H1 (cell line): ENCODE results near the gene SOS1. TPM values are rescaled to one million over a fixed set of nuclear protein-coding genes. Genes with fewer than 3 reads are reported as not detected.

Source experiments
- CTCF ChIA-PET: fragments of 300-600 bp; sonication (Branson Sonifier 250); formaldehyde crosslinking; loops from one replicate; lab custom pipeline; 2021; ENCODE audit not compliant: partially characterized antibody; lab: Charles Lee
- POLR2A ChIA-PET: fragments of 300-600 bp; sonication (Branson Sonifier 250); formaldehyde crosslinking; loops from one replicate; lab custom pipeline; 2021; ENCODE audit warnings: inconsistent platforms; ENCODE audit not compliant: partially characterized antibody; lab: Charles Lee
- DNase-seq, 2 experiments: peaks; one replicate each; pipeline versions ENCODE4 v3.0.0 to v3.0.0-alpha.2; 2010 to 2022; ENCODE audit warnings: low spot score in 2 of 2, low read depth in 1 of 2, mixed read lengths in 1 of 2
- FAIRE-seq: peaks from 2 replicates; lab custom pipeline; 2011; peaks lifted over from hg19 to GRCh38; lab: Jason Lieb, UNC
- H2AFZ ChIP-seq: 2 replicates; pipeline ENCODE4 v1.8.1; 2012; ENCODE audit warnings: low read length, inconsistent platforms
- H2AK5ac ChIP-seq: 2 replicates; pipeline ENCODE4 v1.6.1; 2013; ENCODE audit warnings: low read depth, low read length
- H2BK120ac ChIP-seq: replicated peaks from 2 replicates; pipeline ENCODE3; 2013; ENCODE audit warnings: low read depth, low read length, inconsistent platforms
- H2BK12ac ChIP-seq: 2 replicates; pipeline ENCODE4 v1.6.1; 2013; ENCODE audit warnings: low read depth, low read length
- H2BK15ac ChIP-seq: 2 replicates; pipeline ENCODE4 v1.6.1; 2013; ENCODE audit warnings: low read length
- H2BK20ac ChIP-seq: 2 replicates; pipeline ENCODE4 v1.6.1; 2013; ENCODE audit warnings: low read length
- H2BK5ac ChIP-seq: 2 replicates; pipeline ENCODE4 v1.6.1; 2013; ENCODE audit warnings: low read depth, low read length
- H3K14ac ChIP-seq: 2 replicates; pipeline ENCODE4 v1.6.1; 2013; ENCODE audit warnings: inconsistent platforms; ENCODE audit not compliant: insufficient read length
- H3K18ac ChIP-seq: 2 replicates; pipeline ENCODE4 v1.6.1; 2013; ENCODE audit warnings: low read length; ENCODE audit errors: extremely low read depth
- H3K23ac ChIP-seq: 2 replicates; pipeline ENCODE4 v1.6.1; 2013; ENCODE audit warnings: inconsistent platforms; ENCODE audit not compliant: insufficient read length
- H3K23me2 ChIP-seq: 2 replicates; pipeline ENCODE4 v1.6.1; 2013; ENCODE audit warnings: low read depth, low read length
- H3K27ac ChIP-seq: 2 replicates; pipeline ENCODE4 v1.6.1; 2011; ENCODE audit warnings: low read depth, low read length, inconsistent platforms
- H3K27me3 ChIP-seq, 4 experiments: replicated peaks in 1 of 4; 1 replicate in 1 of 4; 2 replicates in 3 of 4; pipeline versions ENCODE4 v1.6.1 to v1.8.1; 2011 to 2013; ENCODE audit warnings: low read length in 3 of 4, mild to moderate bottlenecking in 3 of 4, inconsistent platforms in 2 of 4, mixed read lengths in 2 of 4, moderate library complexity in 1 of 4; ENCODE audit not compliant: control insufficient read depth in 3 of 4, insufficient read depth in 3 of 4; ENCODE audit errors: extremely low read depth in 1 of 4
- H3K36me3 ChIP-seq, 4 experiments: 2 replicates each; pipeline versions ENCODE4 v1.6.1 to v1.8.1; 2011 to 2013; ENCODE audit warnings: mild to moderate bottlenecking in 4 of 4, low read length in 3 of 4, moderate library complexity in 2 of 4, control low read depth in 1 of 4, inconsistent platforms in 1 of 4; ENCODE audit not compliant: insufficient read depth in 4 of 4, control insufficient read depth in 2 of 4
- H3K4ac ChIP-seq: replicated peaks from 2 replicates; pipeline ENCODE3; 2013; ENCODE audit warnings: low read length, low read depth, mixed read lengths, inconsistent platforms; ENCODE audit not compliant: insufficient read length
- H3K4me1 ChIP-seq, 4 experiments: replicated peaks in 1 of 4; 1 replicate in 1 of 4; 2 replicates in 3 of 4; pipeline versions ENCODE4 v1.6.1 to v1.8.1; 2011 to 2013; ENCODE audit warnings: low read length in 3 of 4, inconsistent platforms in 2 of 4, mixed read lengths in 1 of 4; ENCODE audit not compliant: insufficient read depth in 4 of 4, control insufficient read depth in 3 of 4
- H3K4me2 ChIP-seq, 2 experiments: 2 replicates each; pipeline versions ENCODE4 v1.6.1 to v1.8.1; 2011 to 2013; ENCODE audit warnings: low read depth in 2 of 2, low read length in 2 of 2, control low read depth in 1 of 2, inconsistent platforms in 1 of 2, mild to moderate bottlenecking in 1 of 2; ENCODE audit not compliant: insufficient read depth in 1 of 2
- H3K4me3 ChIP-seq, 4 experiments: fragments of 200-600, 300-600 bp in 1 of 4; sonication (generic), shearing (Covaris generic), sonication (Bioruptor Twin) in 1 of 4; 2 replicates each; pipeline versions ENCODE4 v1.5.1 to v1.8.1; 2011 to 2016; ENCODE audit warnings: low read length in 4 of 4, low read depth in 3 of 4, control low read depth in 2 of 4, inconsistent platforms in 2 of 4, mild to moderate bottlenecking in 2 of 4, mixed read lengths in 1 of 4, moderate library complexity in 1 of 4; ENCODE audit not compliant: insufficient read depth in 2 of 4; ENCODE audit errors: extremely low read depth in 1 of 4
- H3K56ac ChIP-seq: replicated peaks from 2 replicates; pipeline ENCODE3; 2013; ENCODE audit warnings: low read depth, mild to moderate bottlenecking, mixed read lengths, low read length, inconsistent platforms; ENCODE audit not compliant: insufficient read length
- H3K79me1 ChIP-seq: 2 replicates; pipeline ENCODE4 v1.6.1; 2013; ENCODE audit warnings: low read depth, low read length, control low read depth
- H3K79me2 ChIP-seq, 2 experiments: 2 replicates each; pipeline versions ENCODE4 v1.6.1 to v1.8.1; 2012 to 2013; ENCODE audit warnings: low read length in 2 of 2, mild to moderate bottlenecking in 2 of 2, inconsistent platforms in 1 of 2; ENCODE audit not compliant: insufficient read depth in 2 of 2, control insufficient read depth in 1 of 2
- H3K9ac ChIP-seq, 4 experiments: replicated peaks in 1 of 4; 1 replicate in 1 of 4; 2 replicates in 3 of 4; pipeline versions ENCODE4 v1.6.1 to v1.8.1; 2011 to 2013; ENCODE audit warnings: low read depth in 3 of 4, low read length in 3 of 4, control low read depth in 2 of 4, mild to moderate bottlenecking in 2 of 4, moderate library complexity in 2 of 4, inconsistent platforms in 1 of 4; ENCODE audit errors: extremely low read depth in 1 of 4
- H3K9me3 ChIP-seq, 2 experiments: 2 replicates each; pipeline versions ENCODE4 v1.6.1 to v1.8.1; 2012 to 2013; ENCODE audit warnings: mild to moderate bottlenecking in 2 of 2, moderate library complexity in 2 of 2, control low read depth in 1 of 2, inconsistent platforms in 1 of 2, low read depth in 1 of 2, low read length in 1 of 2, mixed read lengths in 1 of 2; ENCODE audit not compliant: insufficient read depth in 2 of 2
- H4K20me1 ChIP-seq, 2 experiments: replicated peaks in 1 of 2; 2 replicates each; pipeline versions ENCODE3 to v1.8.1; 2011 to 2013; ENCODE audit warnings: inconsistent platforms in 2 of 2, low read length in 2 of 2, mild to moderate bottlenecking in 1 of 2; ENCODE audit not compliant: insufficient read depth in 2 of 2, control insufficient read depth in 1 of 2
- H4K5ac ChIP-seq: 2 replicates; pipeline ENCODE4 v1.6.1; 2013; ENCODE audit warnings: low read length, low read depth, mixed read lengths, inconsistent platforms; ENCODE audit not compliant: insufficient read length
- H4K8ac ChIP-seq: 2 replicates; pipeline ENCODE4 v1.8.0; 2013; ENCODE audit warnings: mild to moderate bottlenecking, moderate library complexity, low read length, inconsistent platforms; ENCODE audit not compliant: insufficient read depth; ENCODE audit errors: extremely low read depth
- H4K91ac ChIP-seq: replicated peaks from 2 replicates; pipeline ENCODE3; 2013; ENCODE audit warnings: low read length, mixed read lengths, inconsistent platforms; ENCODE audit not compliant: insufficient read length
- BRCA1 ChIP-seq: IDR thresholded peaks from 2 replicates; pipeline ENCODE4 v1.6.1; 2012; ENCODE audit warnings: low read depth, low read length, improper control_type of control experiment
- CBX5 ChIP-seq: fragments of 300-800, 300-1000 bp; sonication (generic); IDR thresholded peaks from 2 replicates; pipeline ENCODE4 v1.7.1; 2016; ENCODE audit warnings: antibody characterized with exemption, low read length, low read depth
- NANOG ChIP-seq: IDR thresholded peaks from 2 replicates; pipeline ENCODE4 v1.6.1; 2011; ENCODE audit warnings: low read length, low read depth, mild to moderate bottlenecking, inconsistent platforms; ENCODE audit not compliant: insufficient read depth, poor library complexity, severe bottlenecking
- RNF2 ChIP-seq: fragments of 200-900, 300-1000 bp; sonication (generic); IDR thresholded peaks from 2 replicates; pipeline ENCODE4 v1.7.1; 2016; ENCODE audit warnings: borderline replicate concordance, low read depth, mild to moderate bottlenecking, antibody characterized with exemption, low read length; ENCODE audit not compliant: poor library complexity, severe bottlenecking; ENCODE audit errors: missing control alignments
- SIN3A ChIP-seq, 2 experiments: IDR thresholded peaks in 1 of 2; conservative IDR thresholded peaks in 1 of 2; 2 replicates each; pipeline ENCODE4 v1.6.1; 2011 to 2012; ENCODE audit warnings: low read length in 2 of 2, improper control_type of control experiment in 1 of 2, low read depth in 1 of 2, mild to moderate bottlenecking in 1 of 2
- TCF12 ChIP-seq: IDR thresholded peaks from 2 replicates; pipeline ENCODE4 v1.6.1; 2011; ENCODE audit warnings: low read depth, mild to moderate bottlenecking, low read length
- WGBS, 2 experiments: shearing (Covaris generic) in 1 of 2; methylation state at CpG; one replicate each; pipeline versions ENCODE4 v1.1.6 to v1.1.7; 2013 to 2015; ENCODE audit warnings: low lambda C conversion rate in 2 of 2, mixed read lengths in 2 of 2, inconsistent platforms in 1 of 2, low coverage in 1 of 2, missing lambda C conversion rate in 1 of 2; ENCODE audit not compliant: insufficient replicate concordance in 2 of 2, insufficient coverage in 1 of 2, insufficient read length in 1 of 2; ENCODE audit errors: extremely low coverage in 1 of 2, missing lambda C conversion rate in 1 of 2; 5-methylcytosine and 5-hydroxymethylcytosine counted together
- polyA plus RNA-seq, 7 experiments: library from polyadenylated mRNA; depleted of rRNA in 3 of 7; stranded (reverse) in 5 of 7; unstranded in 2 of 7; fragments of >200 nt in 5 of 7; fragments of 200-250 nt in 2 of 7; gene quantifications; 1 replicate in 5 of 7; 2 replicates in 1 of 7; 4 replicates in 1 of 7; pipeline versions ENCODE4 v1.2.1 to v1.2.3, GENCODE V29; 2011 to 2013; ENCODE audit warnings: missing spikeins in 2 of 7, mixed read lengths in 2 of 7
- total RNA-seq: library from RNA; stranded (reverse); fragmentation: NEBNext Ultra II Directional; extraction: Animal tissue kit (Norgen Biotek cat#: 25700); gene quantifications from 2 replicates; pipeline ENCODE4 v1.2.1, GENCODE V29; 2021
- TF ChIP-seq, protein P1 (sequence below): IDR thresholded peaks from 2 replicates; pipeline ENCODE4 v1.6.1; 2011; ENCODE audit warnings: low read length, improper control_type of control experiment
- TF ChIP-seq, protein P2 (sequence below), 3 experiments: IDR thresholded peaks; 1 replicate in 2 of 3; 2 replicates in 1 of 3; pipeline versions ENCODE4 v1.5.1 to v1.6.1; 2011; ENCODE audit warnings: low read length in 3 of 3, mild to moderate bottlenecking in 3 of 3, inconsistent platforms in 2 of 3, low read depth in 1 of 3, moderate library complexity in 1 of 3; ENCODE audit not compliant: insufficient read depth in 1 of 3; ENCODE audit errors: control extremely low read depth in 1 of 3

SOS1 gene
- total and polyA plus RNA-seq, 2 of the 8 experiments (the other 6 are each of a cell fraction or from before 2014, with no cell fraction given) = 25.7 to 27.0 TPM

DNA sequence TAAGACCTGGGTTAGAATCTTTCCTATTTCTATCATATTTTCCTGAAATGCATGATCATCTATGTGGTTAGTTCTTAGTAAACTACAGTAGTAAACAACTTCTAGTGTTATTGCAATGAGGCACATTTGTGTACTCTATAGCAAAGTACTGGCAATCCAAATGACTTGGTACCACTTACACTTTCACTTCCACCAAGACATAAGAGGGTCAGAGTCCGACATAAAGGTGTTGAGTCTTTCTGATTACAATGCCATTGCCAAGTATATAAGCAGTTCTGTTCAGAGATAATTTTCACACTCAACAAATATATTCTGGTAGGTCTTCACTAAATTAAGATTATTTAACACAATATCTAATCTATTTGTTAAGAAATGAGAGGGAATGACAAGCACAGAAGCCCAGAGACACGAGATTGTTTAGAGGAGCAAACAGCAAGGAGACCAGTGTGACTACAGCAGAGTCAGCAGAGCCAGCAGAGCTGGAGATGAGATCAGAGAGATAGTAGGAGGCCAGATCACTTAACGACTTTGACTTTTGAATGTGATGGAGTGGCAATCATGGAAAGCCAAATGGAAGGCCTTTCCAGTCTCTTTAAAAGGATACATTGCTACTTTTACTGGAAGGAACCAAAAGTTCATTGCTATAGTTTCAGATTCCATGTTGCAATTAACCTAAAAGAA, 27.5 kb downstream of the SOS1 start:
- no peak overlapping the region for H2BK120ac ChIP-seq
- H3K18ac ChIP-seq = no peak overlapping the region
- no peak overlapping the region for H3K14ac ChIP-seq
- H3K4ac ChIP-seq = no peak overlapping the region
- no peak overlapping the region for H3K27ac ChIP-seq
- no peaks in the 10 kb centered on the region for H3K36me3 ChIP-seq
- no peak overlapping the region for H2AK5ac ChIP-seq
- no peak overlapping the region for H2BK5ac ChIP-seq
- H3K79me2 ChIP-seq = peaks cover 0 to 88% of the 10 kb centered on the region in 2 experiments; a peak in 3 of 4 replicates
- no peak overlapping the region for H3K4me2 ChIP-seq
- H2AFZ ChIP-seq = no peak overlapping the region
- no peak overlapping the region for H2BK15ac ChIP-seq
- H3K4me3 ChIP-seq = no peak overlapping the region
- H3K9ac ChIP-seq = no peak overlapping the region
- no peaks in the 10 kb centered on the region for H3K9me3 ChIP-seq
- no peak overlapping the region for H2BK20ac ChIP-seq
- no peak overlapping the region for H3K23ac ChIP-seq
- H2BK12ac ChIP-seq = no peak overlapping the region
- FAIRE-seq = no peak
- no peak overlapping the region for H4K5ac ChIP-seq
- ChIA-PET CTCF (no interaction called here), POLR2A (no interaction called here)
- H4K20me1 ChIP-seq = peaks cover 0 to 8% of the 10 kb centered on the region in 2 experiments
- no peak for DNase-seq
- H4K91ac ChIP-seq = no peak overlapping the region
- H3K23me2 ChIP-seq = no peaks in the 10 kb centered on the region
- peaks cover 2 to 6% (median 2%) of the 10 kb centered on the region in 4 experiments; a peak in 5 of 7 replicates for H3K4me1 ChIP-seq
- H4K8ac ChIP-seq = no peak overlapping the region
- H3K27me3 ChIP-seq = no peaks in the 10 kb centered on the region
- WGBS, 2 experiments = 90% methylated on average over 3 of the region's 3 CpGs; no CpG with 5 or more reads in 1 of the 2 experiments
- H3K79me1 ChIP-seq = no peaks in the 10 kb centered on the region; the same call in 1 of the 2 replicates
- H3K56ac ChIP-seq = no peak overlapping the region
- TF ChIP-seq SIN3A (conservative IDR thresholded peaks at IDR 0.05 in 1 of 2, IDR thresholded peaks at IDR 0.05 in 1 of 2; ENCODE audit: low read depth in 1 of 2, low read length in 2 of 2) = no peak
- no peak for TF ChIP-seq NANOG
- no peak for TF ChIP-seq TCF12
- no peak for TF ChIP-seq BRCA1
- no peak for TF ChIP-seq CBX5
- TF ChIP-seq, protein P1, sequence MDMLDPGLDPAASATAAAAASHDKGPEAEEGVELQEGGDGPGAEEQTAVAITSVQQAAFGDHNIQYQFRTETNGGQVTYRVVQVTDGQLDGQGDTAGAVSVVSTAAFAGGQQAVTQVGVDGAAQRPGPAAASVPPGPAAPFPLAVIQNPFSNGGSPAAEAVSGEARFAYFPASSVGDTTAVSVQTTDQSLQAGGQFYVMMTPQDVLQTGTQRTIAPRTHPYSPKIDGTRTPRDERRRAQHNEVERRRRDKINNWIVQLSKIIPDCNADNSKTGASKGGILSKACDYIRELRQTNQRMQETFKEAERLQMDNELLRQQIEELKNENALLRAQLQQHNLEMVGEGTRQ = no peak
- TF ChIP-seq, protein P2, sequence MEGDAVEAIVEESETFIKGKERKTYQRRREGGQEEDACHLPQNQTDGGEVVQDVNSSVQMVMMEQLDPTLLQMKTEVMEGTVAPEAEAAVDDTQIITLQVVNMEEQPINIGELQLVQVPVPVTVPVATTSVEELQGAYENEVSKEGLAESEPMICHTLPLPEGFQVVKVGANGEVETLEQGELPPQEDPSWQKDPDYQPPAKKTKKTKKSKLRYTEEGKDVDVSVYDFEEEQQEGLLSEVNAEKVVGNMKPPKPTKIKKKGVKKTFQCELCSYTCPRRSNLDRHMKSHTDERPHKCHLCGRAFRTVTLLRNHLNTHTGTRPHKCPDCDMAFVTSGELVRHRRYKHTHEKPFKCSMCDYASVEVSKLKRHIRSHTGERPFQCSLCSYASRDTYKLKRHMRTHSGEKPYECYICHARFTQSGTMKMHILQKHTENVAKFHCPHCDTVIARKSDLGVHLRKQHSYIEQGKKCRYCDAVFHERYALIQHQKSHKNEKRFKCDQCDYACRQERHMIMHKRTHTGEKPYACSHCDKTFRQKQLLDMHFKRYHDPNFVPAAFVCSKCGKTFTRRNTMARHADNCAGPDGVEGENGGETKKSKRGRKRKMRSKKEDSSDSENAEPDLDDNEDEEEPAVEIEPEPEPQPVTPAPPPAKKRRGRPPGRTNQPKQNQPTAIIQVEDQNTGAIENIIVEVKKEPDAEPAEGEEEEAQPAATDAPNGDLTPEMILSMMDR (IDR thresholded peaks at IDR 0.05; ENCODE audit: control extremely low read depth in 1 of 3, insufficient read depth in 1 of 3, low read depth in 1 of 3, low read length in 3 of 3) = no peak
- no peak for TF ChIP-seq RNF2
